ENCODE results near the gene TUBA3E. TPM values are rescaled to one million over a fixed set of nuclear protein-coding genes. Genes with fewer than 3 reads are reported as not detected.
"Not testable (repeated sequence)": the region's sequence is repeated elsewhere in the genome, so short reads cannot be mapped to it uniquely, and the experiment has no call there.

Gene TUBA3E
- polyA plus RNA-seq, 2 of the 4 experiments (the other 2 are of a cell fraction) = not detected

GRCh38 chr2:130243359-130243758 lies 45.1 kb upstream of the TUBA3E start (continued):
- no peak for TF ChIP-seq NPAS2 (CRISPR knock-in tag; IDR thresholded peaks at IDR 0.05; ENCODE audit: borderline replicate concordance)
- TF ChIP-seq HES2 (IDR thresholded peaks at IDR 0.05) = no peak
- no peak for TF ChIP-seq MAFK (IDR thresholded peaks at IDR 0.05; ENCODE audit: partially characterized antibody)

- ChIA-PET POLR2A (interaction anchor here (0.6 kb wide), 2 partner anchors 50 to 60 kb away, joined by 3 to 8 read pairs; partner anchors contain the start of gene SMPD4), CTCF (interaction anchor here (1.2 kb wide), 1 partner anchor 90 kb away, joined by 3 read pairs; no protein-coding TSS in a partner anchor)
- no peak overlapping the region for H3K4me3 ChIP-seq
- H3K27ac ChIP-seq = peak overlapping the region; percentile 53 to 81
- H3K4me2 ChIP-seq = peak overlapping the region; percentile 69
- peak; percentile 100 for ATAC-seq
- TF ChIP-seq EHF (CRISPR knock-in tag; IDR thresholded peaks at IDR 0.05) = no peak
- TF ChIP-seq MAX (IDR thresholded peaks at IDR 0.05) = 0 out of 2 replicates have a peak, but pooled peaks have one; percentile 38
- TF ChIP-seq PBX3 (IDR thresholded peaks at IDR 0.05) = 0 out of 2 replicates have a peak, but pooled peaks have one; percentile 31
- no peak for TF ChIP-seq HMGXB4 (CRISPR knock-in tag; IDR thresholded peaks at IDR 0.05; ENCODE audit: borderline replicate concordance)
- TF ChIP-seq, protein P1, sequence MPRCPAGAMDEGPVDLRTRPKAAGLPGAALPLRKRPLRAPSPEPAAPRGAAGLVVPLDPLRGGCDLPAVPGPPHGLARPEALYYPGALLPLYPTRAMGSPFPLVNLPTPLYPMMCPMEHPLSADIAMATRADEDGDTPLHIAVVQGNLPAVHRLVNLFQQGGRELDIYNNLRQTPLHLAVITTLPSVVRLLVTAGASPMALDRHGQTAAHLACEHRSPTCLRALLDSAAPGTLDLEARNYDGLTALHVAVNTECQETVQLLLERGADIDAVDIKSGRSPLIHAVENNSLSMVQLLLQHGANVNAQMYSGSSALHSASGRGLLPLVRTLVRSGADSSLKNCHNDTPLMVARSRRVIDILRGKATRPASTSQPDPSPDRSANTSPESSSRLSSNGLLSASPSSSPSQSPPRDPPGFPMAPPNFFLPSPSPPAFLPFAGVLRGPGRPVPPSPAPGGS (IDR thresholded peaks at IDR 0.05) = no peak
- TF ChIP-seq JUN (IDR thresholded peaks at IDR 0.05) = peak in 1 of 2 experiments; percentile 50; a peak in 2 of 5 replicates
- no peak for TF ChIP-seq NFE2L2 (conservative IDR thresholded peaks at IDR 0.05; ENCODE audit: low read length)
- TF ChIP-seq GATA3 (IDR thresholded peaks at IDR 0.05; ENCODE audit: borderline replicate concordance) = peak; percentile 45; the same call in 1 of the 2 replicates
- no peak for TF ChIP-seq HOXB5 (CRISPR knock-in tag; IDR thresholded peaks at IDR 0.05)
- TF ChIP-seq FOSL2 (IDR thresholded peaks at IDR 0.05) = peak; percentile 79
- peak; percentile 92 for TF ChIP-seq FOSL2 (CRISPR knock-in tag; IDR thresholded peaks at IDR 0.05)
- TF ChIP-seq MAFK (IDR thresholded peaks at IDR 0.05; ENCODE audit: partially characterized antibody) = peak; percentile 34
- no peak for TF ChIP-seq POLR2A (IDR thresholded peaks at IDR 0.05; ENCODE audit: low read length)
- peak; percentile 76 for TF ChIP-seq JUNB (IDR thresholded peaks at IDR 0.05)
- no peak for TF ChIP-seq TP53 (CRISPR knock-in tag; IDR thresholded peaks at IDR 0.05)
- no peak for TF ChIP-seq ZFP36 (IDR thresholded peaks at IDR 0.05; ENCODE audit: borderline replicate concordance, partially characterized antibody)
- H3K9me3 ChIP-seq = no peaks in the 10 kb centered on the region
- WGBS (ENCODE audit: missing lambda C conversion rate) = 5% methylated on average over 8 of the region's 8 CpGs
- peaks cover 15% of the 10 kb centered on the region for H3K4me1 ChIP-seq
- peak; percentile 32 for FAIRE-seq
- DNase-seq (ENCODE audit: low read depth in 1 of 2, low spot score in 1 of 2) = peak; percentile 80 to 94
Observed at GRCh38 chr2:130241041-130241707, 42.9 kb upstream of the TUBA3E start.

DNA sequence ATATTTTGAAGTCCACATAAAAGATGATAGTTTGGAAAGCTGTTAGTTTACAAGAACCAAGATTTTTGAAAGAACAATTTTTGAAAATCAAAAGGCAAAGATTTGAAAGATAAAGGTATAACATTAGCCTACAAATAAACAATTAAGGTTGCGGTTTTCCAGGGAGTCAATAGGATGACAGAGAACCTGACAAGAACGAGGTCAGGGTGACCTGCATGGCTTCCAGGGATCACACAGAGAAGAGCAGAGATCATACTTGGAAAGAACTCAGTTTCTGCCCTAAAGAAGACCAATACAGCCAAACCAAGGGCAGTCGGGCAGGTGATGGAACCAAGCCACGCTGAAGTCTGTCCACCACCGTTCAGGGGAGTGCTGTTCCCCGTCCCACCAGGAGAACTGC lies 41.3 kb upstream of the TUBA3E start:
- 88% methylated on average over 6 of the region's 6 CpGs for WGBS (ENCODE audit: missing lambda C conversion rate)
- CTCF ChIA-PET; FAIRE-seq; DNase-seq (ENCODE audit: low read depth in 1 of 2, low spot score in 1 of 2); H3K4me3 ChIP-seq; POLR2A ChIA-PET; H3K4me2 ChIP-seq; H3K9me3 ChIP-seq; ATAC-seq: not testable (repeated sequence)
- peaks cover 15% of the 10 kb centered on the region for H3K4me1 ChIP-seq
- H3K27ac ChIP-seq = peak overlapping the region in 1 of 2 experiments; percentile 81; a peak in 1 of 6 replicates

DNA sequence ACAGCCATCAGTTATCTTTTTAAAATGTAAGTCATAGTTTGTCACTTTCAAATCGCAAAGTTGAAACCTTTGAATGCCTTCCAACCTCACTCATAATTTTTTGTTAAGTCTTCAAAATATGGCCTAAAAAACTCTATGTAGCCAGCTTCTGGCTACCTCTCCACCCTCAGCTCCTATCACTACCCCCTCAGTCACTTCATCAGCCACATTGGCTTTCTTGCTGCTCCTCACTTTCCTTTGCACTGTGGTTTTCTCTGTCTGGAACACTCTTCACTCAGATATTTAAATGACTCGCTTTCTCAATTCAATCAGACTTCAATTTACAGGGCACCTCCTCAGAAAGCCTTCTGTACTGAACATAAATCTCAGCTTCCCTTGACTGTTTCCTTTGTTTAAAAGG lies 34.8 kb upstream of the TUBA3E start:
- H3K4me3 ChIP-seq; POLR2A ChIA-PET; DNase-seq (ENCODE audit: low read depth in 1 of 2, low spot score in 1 of 2); FAIRE-seq; H3K4me1 ChIP-seq; H3K9me3 ChIP-seq; CTCF ChIA-PET; H3K27ac ChIP-seq; H3K4me2 ChIP-seq; ATAC-seq: not testable (repeated sequence)
- 94% methylated on average over 2 of the region's 2 CpGs for WGBS (ENCODE audit: missing lambda C conversion rate)

Measured in A549 (cell line).